ENCODE measurements around the gene DDX27. TPM values are rescaled to one million over a fixed set of nuclear protein-coding genes. Genes with fewer than 3 reads are reported as not detected.
A peak's percentile ranks its signal among the peaks of the same experiment; 100 is the strongest.

DDX27 gene
- total and polyA plus RNA-seq, 2 of the 13 experiments (the other 11 are each of a cell fraction or from before 2014, with no cell fraction given), result 42.6 to 72.8 TPM

GRCh38 chr20:49280463-49281058 is 61.3 kb downstream of the DDX27 start (continued):
- TF ChIP-seq KDM5A (IDR thresholded peaks at IDR 0.05; ENCODE audit: borderline replicate concordance, low read length) (no peak), NFE2L1 (CRISPR knock-in tag; IDR thresholded peaks at IDR 0.05; ENCODE audit: borderline replicate concordance) (no peak), FOXK2 (IDR thresholded peaks at IDR 0.05) (no peak), NPAS2 (CRISPR knock-in tag; IDR thresholded peaks at IDR 0.05; ENCODE audit: borderline replicate concordance) (no peak), ZNF335 (CRISPR knock-in tag; IDR thresholded peaks at IDR 0.05) (no peak), BATF2 (CRISPR knock-in tag; IDR thresholded peaks at IDR 0.05) (no peak), PRPF4 (IDR thresholded peaks at IDR 0.05; ENCODE audit: low read depth, low read length, poor library complexity, severe bottlenecking) (no peak), ZSCAN12 (CRISPR knock-in tag; IDR thresholded peaks at IDR 0.05) (no peak), RBM22 (optimal IDR thresholded peaks at IDR 0.05; ENCODE audit: low read length) (peak; percentile 12), ZNF34 (CRISPR knock-in tag; IDR thresholded peaks at IDR 0.05; ENCODE audit: borderline replicate concordance) (no peak), ZC3H4 (CRISPR knock-in tag; IDR thresholded peaks at IDR 0.05; ENCODE audit: borderline replicate concordance) (0 out of 2 replicates have a peak, but pooled peaks have one; percentile 15), KLF12 (CRISPR knock-in tag; IDR thresholded peaks at IDR 0.05; ENCODE audit: borderline replicate concordance) (0 out of 2 replicates have a peak, but pooled peaks have one; percentile 39), ZNF761 (CRISPR knock-in tag; conservative IDR thresholded peaks at IDR 0.05) (no peak), ZNF296 (CRISPR knock-in tag; conservative IDR thresholded peaks at IDR 0.05) (no peak), ARHGAP35 (CRISPR knock-in tag; IDR thresholded peaks at IDR 0.05; ENCODE audit: borderline replicate concordance) (0 out of 2 replicates have a peak, but pooled peaks have one; percentile 29), SSRP1 (CRISPR knock-in tag; IDR thresholded peaks at IDR 0.05) (peak; percentile 86; the same call in 1 of the 2 replicates), ZNF616 (CRISPR knock-in tag; IDR thresholded peaks at IDR 0.05; ENCODE audit: low read depth) (no peak; the same call in 1 of the 2 replicates), HNF1A (IDR thresholded peaks at IDR 0.05; ENCODE audit: low read depth) (no peak), HNF1A (CRISPR knock-in tag; IDR thresholded peaks at IDR 0.05; ENCODE audit: borderline replicate concordance) (no peak), ETV5 (CRISPR knock-in tag; IDR thresholded peaks at IDR 0.05; ENCODE audit: borderline replicate concordance) (0 out of 2 replicates have a peak, but pooled peaks have one; percentile 1), ZNF549 (CRISPR knock-in tag; IDR thresholded peaks at IDR 0.05) (no peak), TBP (CRISPR knock-in tag; IDR thresholded peaks at IDR 0.05) (no peak), ZNF605 (CRISPR knock-in tag; IDR thresholded peaks at IDR 0.05) (no peak), ZFP41 (CRISPR knock-in tag; IDR thresholded peaks at IDR 0.05; ENCODE audit: borderline replicate concordance) (no peak), NR2C2 (CRISPR knock-in tag; IDR thresholded peaks at IDR 0.05; ENCODE audit: borderline replicate concordance) (no peak), CC2D1A (CRISPR knock-in tag; IDR thresholded peaks at IDR 0.05) (no peak), STAT5B (CRISPR knock-in tag; IDR thresholded peaks at IDR 0.05) (no peak), PHF5A (CRISPR knock-in tag; IDR thresholded peaks at IDR 0.05; ENCODE audit: low read depth, unreplicated experiment) (no peak), ZNF124 (CRISPR knock-in tag; IDR thresholded peaks at IDR 0.05) (no peak)
